ENCODE data around the gene TSPEAR.

The TSPEAR gene

DNA sequence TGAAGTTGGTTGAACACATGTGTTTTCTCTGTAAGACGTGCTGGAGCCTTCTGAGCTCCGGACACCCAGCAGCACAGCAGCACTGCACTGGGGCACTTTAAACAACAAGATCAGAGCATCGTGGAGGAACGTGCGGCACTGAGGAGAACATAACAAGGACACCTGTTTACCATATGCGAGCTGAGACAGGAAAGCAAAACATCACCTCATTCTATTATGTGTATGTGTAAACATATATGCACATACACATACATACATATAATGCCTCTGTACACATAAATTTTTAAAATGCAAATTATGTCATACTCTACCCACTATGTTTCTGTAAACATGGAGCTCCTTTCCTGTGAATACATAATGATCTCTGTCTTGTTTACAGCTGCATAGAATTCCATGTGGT, 115.8 kb downstream of the TSPEAR start:
- no peak for TF ChIP-seq TAF1 (IDR thresholded peaks at IDR 0.05; ENCODE audit: borderline replicate concordance, insufficient read depth, low read length)
- no peak for TF ChIP-seq FOXP2 (optimal IDR thresholded peaks at IDR 0.05; ENCODE audit: borderline replicate concordance, extremely low read depth, extremely low read length, insufficient read depth)
- TF ChIP-seq SIN3A (IDR thresholded peaks at IDR 0.05; ENCODE audit: borderline replicate concordance, insufficient read depth, low read length) = no peak
- no peak for TF ChIP-seq POLR2AphosphoS5 (IDR thresholded peaks at IDR 0.05; ENCODE audit: low read depth, low read length)
- TF ChIP-seq, protein P1, sequence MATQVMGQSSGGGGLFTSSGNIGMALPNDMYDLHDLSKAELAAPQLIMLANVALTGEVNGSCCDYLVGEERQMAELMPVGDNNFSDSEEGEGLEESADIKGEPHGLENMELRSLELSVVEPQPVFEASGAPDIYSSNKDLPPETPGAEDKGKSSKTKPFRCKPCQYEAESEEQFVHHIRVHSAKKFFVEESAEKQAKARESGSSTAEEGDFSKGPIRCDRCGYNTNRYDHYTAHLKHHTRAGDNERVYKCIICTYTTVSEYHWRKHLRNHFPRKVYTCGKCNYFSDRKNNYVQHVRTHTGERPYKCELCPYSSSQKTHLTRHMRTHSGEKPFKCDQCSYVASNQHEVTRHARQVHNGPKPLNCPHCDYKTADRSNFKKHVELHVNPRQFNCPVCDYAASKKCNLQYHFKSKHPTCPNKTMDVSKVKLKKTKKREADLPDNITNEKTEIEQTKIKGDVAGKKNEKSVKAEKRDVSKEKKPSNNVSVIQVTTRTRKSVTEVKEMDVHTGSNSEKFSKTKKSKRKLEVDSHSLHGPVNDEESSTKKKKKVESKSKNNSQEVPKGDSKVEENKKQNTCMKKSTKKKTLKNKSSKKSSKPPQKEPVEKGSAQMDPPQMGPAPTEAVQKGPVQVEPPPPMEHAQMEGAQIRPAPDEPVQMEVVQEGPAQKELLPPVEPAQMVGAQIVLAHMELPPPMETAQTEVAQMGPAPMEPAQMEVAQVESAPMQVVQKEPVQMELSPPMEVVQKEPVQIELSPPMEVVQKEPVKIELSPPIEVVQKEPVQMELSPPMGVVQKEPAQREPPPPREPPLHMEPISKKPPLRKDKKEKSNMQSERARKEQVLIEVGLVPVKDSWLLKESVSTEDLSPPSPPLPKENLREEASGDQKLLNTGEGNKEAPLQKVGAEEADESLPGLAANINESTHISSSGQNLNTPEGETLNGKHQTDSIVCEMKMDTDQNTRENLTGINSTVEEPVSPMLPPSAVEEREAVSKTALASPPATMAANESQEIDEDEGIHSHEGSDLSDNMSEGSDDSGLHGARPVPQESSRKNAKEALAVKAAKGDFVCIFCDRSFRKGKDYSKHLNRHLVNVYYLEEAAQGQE (IDR thresholded peaks at IDR 0.05; ENCODE audit: insufficient read depth in 1 of 2, low read depth in 2 of 2, low read length in 2 of 2) = no peak

DNA sequence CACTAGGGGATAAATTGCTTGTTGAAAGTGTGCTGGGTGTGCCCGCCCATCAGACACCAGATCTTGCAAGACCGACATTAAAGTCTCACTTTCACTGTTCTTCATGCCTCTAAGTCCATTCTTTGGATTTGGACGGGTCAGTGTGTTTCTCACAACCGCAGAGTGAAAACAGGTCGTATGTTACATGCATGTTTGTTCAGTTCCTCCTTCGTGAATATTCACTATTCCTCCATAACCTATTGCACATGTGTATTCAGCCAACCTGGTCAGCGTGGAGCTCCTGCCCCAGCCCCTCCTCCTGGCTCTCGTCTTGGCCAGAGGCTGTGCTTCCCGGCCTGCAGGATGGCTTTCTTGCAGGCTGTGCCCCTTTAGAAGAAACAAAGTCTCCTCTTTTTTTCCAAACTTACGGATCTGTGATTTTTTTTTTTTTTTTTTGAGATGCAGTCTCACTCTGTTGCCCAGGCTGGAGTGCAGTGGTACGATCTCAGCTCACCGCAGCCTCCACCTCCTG, 116.9 kb downstream of the TSPEAR start:
- TF ChIP-seq, protein P1 (IDR thresholded peaks at IDR 0.05; ENCODE audit: insufficient read depth in 1 of 2, low read depth in 2 of 2, low read length in 2 of 2) = no peak
- TF ChIP-seq FOXP2 (optimal IDR thresholded peaks at IDR 0.05; ENCODE audit: borderline replicate concordance, extremely low read depth, extremely low read length, insufficient read depth) (no peak), TAF1 (IDR thresholded peaks at IDR 0.05; ENCODE audit: borderline replicate concordance, insufficient read depth, low read length) (no peak), SIN3A (IDR thresholded peaks at IDR 0.05; ENCODE audit: borderline replicate concordance, insufficient read depth, low read length) (no peak), POLR2AphosphoS5 (IDR thresholded peaks at IDR 0.05; ENCODE audit: low read depth, low read length) (no peak)

DNA sequence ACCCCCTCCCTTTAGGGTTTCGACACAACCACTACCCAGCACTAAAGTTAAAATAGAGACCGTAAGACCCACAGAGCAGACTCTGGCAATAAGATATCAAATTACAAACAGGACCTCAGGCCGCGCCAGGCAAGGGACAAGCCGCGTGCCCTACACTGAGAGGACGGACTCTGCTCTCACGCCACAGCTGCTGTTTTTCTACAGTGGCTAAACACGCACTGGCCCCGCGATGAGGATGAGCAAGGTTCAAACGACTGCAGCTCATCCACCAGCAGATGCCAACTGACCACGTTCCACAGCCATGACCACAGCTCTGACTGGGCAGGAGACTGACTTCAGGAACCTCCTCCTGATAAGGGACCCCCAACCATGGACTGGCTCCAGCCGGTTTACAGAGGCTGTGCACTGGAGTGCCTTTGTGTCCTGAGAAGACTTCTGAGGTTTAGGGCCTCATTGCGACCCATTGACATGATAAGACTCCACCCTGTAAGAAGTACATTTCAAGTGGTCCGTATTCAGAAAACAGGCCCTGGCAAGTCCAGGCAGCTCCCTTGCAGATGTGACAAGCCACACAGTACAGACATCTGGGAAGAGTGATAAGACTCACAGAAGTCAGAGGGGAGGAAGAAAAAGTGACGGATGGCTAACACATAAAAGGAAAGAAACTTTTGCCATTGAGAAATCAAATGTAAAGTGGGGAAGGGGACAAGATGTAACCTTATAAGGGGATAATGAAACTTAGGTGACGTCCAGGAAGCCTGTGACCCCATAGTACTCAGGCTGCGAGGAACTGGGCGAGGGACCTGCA, 117.6 kb downstream of the TSPEAR start:
- TF ChIP-seq SIN3A (IDR thresholded peaks at IDR 0.05; ENCODE audit: borderline replicate concordance, insufficient read depth, low read length) (no peak), POLR2AphosphoS5 (IDR thresholded peaks at IDR 0.05; ENCODE audit: low read depth, low read length) (no peak), FOXP2 (optimal IDR thresholded peaks at IDR 0.05; ENCODE audit: borderline replicate concordance, extremely low read depth, extremely low read length, insufficient read depth) (no peak), TAF1 (IDR thresholded peaks at IDR 0.05; ENCODE audit: borderline replicate concordance, insufficient read depth, low read length) (no peak)
- TF ChIP-seq, protein P1 (IDR thresholded peaks at IDR 0.05; ENCODE audit: insufficient read depth in 1 of 2, low read depth in 2 of 2, low read length in 2 of 2) = no peak

DNA sequence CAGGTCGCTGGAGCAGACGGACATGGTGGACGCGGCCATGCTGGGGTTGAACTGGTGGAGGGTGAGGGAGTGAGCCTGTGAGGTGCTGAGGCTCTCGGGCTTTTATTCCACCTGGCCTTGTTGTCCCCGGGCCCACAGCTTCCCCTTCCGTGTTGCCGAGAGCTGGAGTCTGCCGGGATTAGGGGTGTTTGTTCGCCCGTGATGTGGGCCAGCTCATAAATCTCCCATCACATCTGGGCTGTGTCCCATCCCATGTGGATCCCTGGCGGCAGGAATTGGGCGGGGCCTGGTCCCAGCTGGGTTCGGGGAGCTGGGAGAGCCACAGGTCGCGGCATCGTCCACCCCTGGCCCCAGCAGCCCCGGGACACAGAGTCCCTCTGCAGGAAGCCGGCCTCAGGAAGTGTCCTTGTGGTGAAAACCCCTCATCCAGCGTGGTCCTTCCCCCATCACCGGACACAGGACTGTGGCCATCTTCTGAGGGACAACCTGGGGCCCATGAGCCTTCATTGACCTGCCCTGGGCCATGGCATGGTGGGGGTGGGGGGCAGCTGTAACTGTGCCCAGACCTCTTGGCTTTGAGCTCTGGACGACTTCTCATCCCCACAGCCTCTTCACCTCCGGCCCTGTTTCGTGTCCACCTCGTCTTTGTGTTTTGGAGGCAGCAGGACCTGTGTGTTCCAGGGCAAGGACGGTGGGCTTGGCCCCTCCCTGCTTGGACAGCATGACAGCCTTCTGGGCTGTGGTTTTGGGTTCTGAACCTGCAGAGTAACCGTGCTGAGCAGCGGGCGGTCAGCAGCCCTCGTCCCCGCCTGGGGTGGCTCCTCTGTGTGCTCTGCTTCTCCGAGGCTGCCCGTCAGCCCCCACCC, 118.7 kb downstream of the TSPEAR start, which contains the start of gene KRTAP10-6:
TSS of gene KRTAP10-6 (minus strand) at position 60 of the 866 bp plus-strand sequence. CDS start at position 39, 21 bp downstream.
- TF ChIP-seq, protein P1 (IDR thresholded peaks at IDR 0.05; ENCODE audit: insufficient read depth in 1 of 2, low read depth in 2 of 2, low read length in 2 of 2) = no peak
- no peak for TF ChIP-seq FOXP2 (optimal IDR thresholded peaks at IDR 0.05; ENCODE audit: borderline replicate concordance, extremely low read depth, extremely low read length, insufficient read depth)
- TF ChIP-seq SIN3A (IDR thresholded peaks at IDR 0.05; ENCODE audit: borderline replicate concordance, insufficient read depth, low read length) = no peak
- no peak for TF ChIP-seq POLR2AphosphoS5 (IDR thresholded peaks at IDR 0.05; ENCODE audit: low read depth, low read length)
- no peak for TF ChIP-seq TAF1 (IDR thresholded peaks at IDR 0.05; ENCODE audit: borderline replicate concordance, insufficient read depth, low read length)

All from PFSK-1 (cell line).